ENCODE measurements around the gene NR6A1.

DNA sequence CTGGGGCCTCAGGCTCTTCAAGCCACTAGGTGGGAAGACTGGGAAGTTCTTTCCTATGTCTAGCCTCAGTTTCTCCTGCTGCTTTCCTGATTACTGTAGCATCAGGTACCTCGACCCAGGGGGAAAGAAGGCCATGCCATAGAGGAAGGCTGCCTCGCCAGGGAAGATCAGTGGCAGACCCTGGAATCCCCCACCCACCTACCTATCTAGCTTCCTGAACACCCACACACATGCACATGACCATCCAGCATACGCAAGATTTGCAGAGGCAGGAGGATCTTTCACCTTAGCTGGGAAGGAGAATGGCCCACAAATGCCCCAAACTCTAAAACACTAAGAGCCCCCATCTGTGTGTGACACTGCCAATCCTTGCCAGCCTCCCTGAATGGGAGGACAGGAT lies 271.9 kb downstream of the NR6A1 start:
- TF ChIP-seq POLR2A (IDR thresholded peaks at IDR 0.05), result no peak
- TF ChIP-seq CTCF (IDR thresholded peaks at IDR 0.05 in 8 of 11, conservative IDR thresholded peaks at IDR 0.05 in 3 of 11), result no peak
- TF ChIP-seq POLR2AphosphoS5 (IDR thresholded peaks at IDR 0.05), result no peak
